Left renal cortex interstitium (tissue), 4 donors: ENCODE data around the gene SPATC1L. TPM values are rescaled to one million over a fixed set of nuclear protein-coding genes. Genes with fewer than 3 reads are reported as not detected.

Experiments used
- DNase-seq, 4 donors: peaks; one replicate each; pipeline ENCODE4 v3.0.0-alpha.2; 2013; ENCODE audit warnings: low read depth in 4 of 4, low spot score in 2 of 4, missing footprints in 1 of 4
- polyA plus RNA-seq, 4 donors: library from polyadenylated mRNA; unstranded; fragments of 120-200 nt; gene quantifications; one replicate each; pipeline ENCODE4 v1.2.1, GENCODE V29; 2013; ENCODE audit not compliant: insufficient read length in 4 of 4

Gene SPATC1L
- polyA plus RNA-seq, 4 donors = 6.5 to 18.8 (median 13.6) TPM

GRCh38 chr21:46122758-46123683, 61.2 kb downstream of the SPATC1L start:
- no peak for DNase-seq

GRCh38 chr21:46122237-46122671, 62.0 kb downstream of the SPATC1L start:
- DNase-seq = no peak

- DNase-seq = no peak
Measured at GRCh38 chr21:46121286-46122221, 62.7 kb downstream of the SPATC1L start.

- no peak for DNase-seq
Measured at GRCh38 chr21:46120301-46121285, 63.7 kb downstream of the SPATC1L start.

GRCh38 chr21:46119637-46120271, 64.5 kb downstream of the SPATC1L start:
- DNase-seq = no peak

GRCh38 chr21:46119144-46119636, 65.1 kb downstream of the SPATC1L start:
- DNase-seq = no peak

GRCh38 chr21:46118316-46119143, 65.7 kb downstream of the SPATC1L start:
- no peak for DNase-seq

GRCh38 chr21:46117586-46118315, 66.5 kb downstream of the SPATC1L start:
- no peak for DNase-seq

- DNase-seq = no peak
Measured at GRCh38 chr21:46116776-46117585, 67.3 kb downstream of the SPATC1L start.

- DNase-seq = no peak
Measured at GRCh38 chr21:46116189-46116775, 68.0 kb downstream of the SPATC1L start.

GRCh38 chr21:46115441-46116188, 68.6 kb downstream of the SPATC1L start:
- no peak for DNase-seq

GRCh38 chr21:46114963-46115362, 69.3 kb downstream of the SPATC1L start:
- no peak for DNase-seq

GRCh38 chr21:46113497-46114176, 70.6 kb downstream of the SPATC1L start:
- no peak for DNase-seq

GRCh38 chr21:46112725-46113215, 71.5 kb downstream of the SPATC1L start:
- DNase-seq = no peak
